Transverse colon (tissue), 4 donors: Measurements from ENCODE around the gene CDKN1A.

Source experiments
- EP300 ChIP-seq: sonication (generic); formaldehyde crosslinking; IDR thresholded peaks from one replicate; pipeline ENCODE4 v1.6.1; 2017; ENCODE audit warnings: antibody characterized with exemption, low read depth
- POLR2A ChIP-seq: fragments of 450-650 bp; IDR thresholded peaks from one replicate; pipeline ENCODE4 v1.6.1; 2016; ENCODE audit warnings: antibody characterized with exemption, mild to moderate bottlenecking, moderate library complexity
- POLR2AphosphoS5 ChIP-seq, 3 donors: sonication (generic); formaldehyde crosslinking; IDR thresholded peaks; one replicate each; pipeline ENCODE4 v1.6.1; 2016; ENCODE audit warnings: antibody characterized with exemption in 3 of 3
- TF ChIP-seq, protein P1 (sequence below), 5 experiments: fragments of 200-600 bp in 3 of 5; fragments of 450-650 bp in 2 of 5; sonication (generic) in 3 of 5; IDR thresholded peaks; 1 replicate in 2 of 5; 2 replicates in 3 of 5; pipeline ENCODE4 v1.5.1; 2016 to 2017; ENCODE audit warnings: antibody characterized with exemption in 5 of 5, inconsistent platforms in 3 of 5, mild to moderate bottlenecking in 2 of 5, moderate library complexity in 1 of 5

DNA sequence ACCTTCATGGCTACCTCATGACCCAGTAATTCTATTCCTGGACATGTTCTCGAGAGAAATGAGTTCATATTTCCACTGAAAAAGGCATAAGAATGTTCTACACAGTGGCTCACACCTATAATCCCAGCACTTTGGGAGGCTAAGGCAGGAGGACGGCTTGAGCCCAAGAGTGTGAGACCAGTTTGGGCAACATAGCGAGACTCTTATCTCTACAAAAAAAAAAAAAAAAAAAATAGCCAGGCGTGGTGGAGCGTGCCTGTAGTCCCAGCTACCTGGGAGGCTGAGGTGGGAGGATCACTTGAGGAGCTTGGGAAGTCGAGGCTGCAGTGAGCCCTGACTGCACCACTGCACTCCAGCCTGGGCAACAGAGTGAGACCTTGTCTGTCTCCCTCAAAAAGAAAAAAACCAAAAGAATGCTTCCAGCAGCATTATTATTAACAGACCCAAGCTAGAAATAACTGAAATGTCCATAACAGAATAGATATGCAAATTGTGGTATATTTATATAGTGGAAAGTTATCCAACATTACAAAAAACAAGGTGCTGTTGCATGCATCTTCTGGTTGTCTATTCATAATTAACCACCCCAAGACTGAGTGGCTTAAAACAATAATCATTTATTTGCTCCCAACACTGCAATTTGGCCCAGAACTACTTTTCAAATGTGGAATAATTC lies 9.7 kb downstream of the CDKN1A start:
- TF ChIP-seq POLR2AphosphoS5 (IDR thresholded peaks at IDR 0.05) (no peak), POLR2A (no peak), EP300 (no peak)
- TF ChIP-seq, protein P1, sequence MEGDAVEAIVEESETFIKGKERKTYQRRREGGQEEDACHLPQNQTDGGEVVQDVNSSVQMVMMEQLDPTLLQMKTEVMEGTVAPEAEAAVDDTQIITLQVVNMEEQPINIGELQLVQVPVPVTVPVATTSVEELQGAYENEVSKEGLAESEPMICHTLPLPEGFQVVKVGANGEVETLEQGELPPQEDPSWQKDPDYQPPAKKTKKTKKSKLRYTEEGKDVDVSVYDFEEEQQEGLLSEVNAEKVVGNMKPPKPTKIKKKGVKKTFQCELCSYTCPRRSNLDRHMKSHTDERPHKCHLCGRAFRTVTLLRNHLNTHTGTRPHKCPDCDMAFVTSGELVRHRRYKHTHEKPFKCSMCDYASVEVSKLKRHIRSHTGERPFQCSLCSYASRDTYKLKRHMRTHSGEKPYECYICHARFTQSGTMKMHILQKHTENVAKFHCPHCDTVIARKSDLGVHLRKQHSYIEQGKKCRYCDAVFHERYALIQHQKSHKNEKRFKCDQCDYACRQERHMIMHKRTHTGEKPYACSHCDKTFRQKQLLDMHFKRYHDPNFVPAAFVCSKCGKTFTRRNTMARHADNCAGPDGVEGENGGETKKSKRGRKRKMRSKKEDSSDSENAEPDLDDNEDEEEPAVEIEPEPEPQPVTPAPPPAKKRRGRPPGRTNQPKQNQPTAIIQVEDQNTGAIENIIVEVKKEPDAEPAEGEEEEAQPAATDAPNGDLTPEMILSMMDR (IDR thresholded peaks at IDR 0.05), result no peak
